DMS153 (cell line): ENCODE measurements around the gene AGK.
"Not testable (repeated sequence)": the region's sequence is repeated elsewhere in the genome, so short reads cannot be mapped to it uniquely, and the experiment has no call there.

Experiments
- DNase-seq: peaks from one replicate; lab custom pipeline; 2025; lab: John Stamatoyannopoulos, UW

The AGK gene

GRCh38 chr7:141587304-141587703, 36.1 kb downstream of the AGK start:
- DNase-seq, result no peak

GRCh38 chr7:141588912-141589311, 37.7 kb downstream of the AGK start:
- no peak for DNase-seq

GRCh38 chr7:141590071-141590470, 38.9 kb downstream of the AGK start:
- no peak for DNase-seq

GRCh38 chr7:141590666-141591065, 39.5 kb downstream of the AGK start:
- no peak for DNase-seq

GRCh38 chr7:141593134-141593533, 41.9 kb downstream of the AGK start:
- no peak for DNase-seq

- no peak for DNase-seq
These were observed 46.8 kb downstream of the AGK start for GRCh38 chr7:141597966-141598365.

- DNase-seq, result no peak
These were observed 47.2 kb downstream of the AGK start for GRCh38 chr7:141598408-141598807.

GRCh38 chr7:141600168-141601006, 49.2 kb downstream of the AGK start:
- no peak for DNase-seq

GRCh38 chr7:141609576-141609975, 58.4 kb downstream of the AGK start:
- DNase-seq, result no peak

- DNase-seq, result no peak
These were observed 59.5 kb downstream of the AGK start for GRCh38 chr7:141610671-141611070.

- no peak for DNase-seq
These were observed 61.7 kb downstream of the AGK start for GRCh38 chr7:141612861-141613260.

- no peak for DNase-seq
These were observed 66.1 kb downstream of the AGK start for GRCh38 chr7:141617280-141617679.

GRCh38 chr7:141619745-141620144, 68.5 kb downstream of the AGK start:
- DNase-seq, result no peak

- DNase-seq, result no peak
These were observed 73.6 kb downstream of the AGK start for GRCh38 chr7:141624763-141625162.

- DNase-seq, result no peak
These were observed 79.4 kb downstream of the AGK start for GRCh38 chr7:141630621-141631020.

- DNase-seq, result no peak
These were observed 80.3 kb downstream of the AGK start for GRCh38 chr7:141631525-141631924.

- DNase-seq, result no peak
These were observed 82.9 kb downstream of the AGK start for GRCh38 chr7:141634065-141634464.

- no peak for DNase-seq
These were observed 84.8 kb downstream of the AGK start for GRCh38 chr7:141636053-141636452.

- no peak for DNase-seq
These were observed 89.1 kb downstream of the AGK start for GRCh38 chr7:141640239-141640840.

GRCh38 chr7:141641876-141642275, 90.7 kb downstream of the AGK start:
- DNase-seq, result no peak

GRCh38 chr7:141645188-141645587, 94.0 kb downstream of the AGK start:
- no peak for DNase-seq

GRCh38 chr7:141646826-141647480, 95.7 kb downstream of the AGK start:
- DNase-seq, result no peak

GRCh38 chr7:141647701-141648100, 96.5 kb downstream of the AGK start:
- not testable (repeated sequence) for DNase-seq
